KMS-11 (cell line): ENCODE measurements around the gene ZNF221.
"Not testable (repeated sequence)": the region's sequence is repeated elsewhere in the genome, so short reads cannot be mapped to it uniquely, and the experiment has no call there.

Source experiments
- H2AFZ ChIP-seq: fragments of 200-600 bp; sonication (generic); 2 replicates; pipeline ENCODE4 v1.6.1; 2016; ENCODE audit warnings: antibody characterized with exemption, mixed run types, low read depth
- H3K27ac ChIP-seq: fragments of 200-600 bp; sonication (generic); 2 replicates; pipeline ENCODE4 v1.6.1; 2016; ENCODE audit warnings: mild to moderate bottlenecking, mixed run types
- H3K27me3 ChIP-seq: fragments of 200-600 bp; sonication (generic); 2 replicates; pipeline ENCODE4 v1.6.1; 2017; ENCODE audit warnings: mild to moderate bottlenecking, low read depth, mixed run types, moderate library complexity; ENCODE audit not compliant: insufficient read depth
- H3K36me3 ChIP-seq: fragments of 200-600 bp; sonication (generic); 2 replicates; pipeline ENCODE4 v1.6.1; 2017; ENCODE audit warnings: mild to moderate bottlenecking, mixed run types; ENCODE audit not compliant: insufficient read depth
- H3K4me1 ChIP-seq: fragments of 200-600 bp; sonication (generic); 2 replicates; pipeline ENCODE4 v1.6.1; 2016; ENCODE audit warnings: mild to moderate bottlenecking, low read depth, mixed run types; ENCODE audit not compliant: poor library complexity, severe bottlenecking
- H3K4me2 ChIP-seq: fragments of 200-600 bp; sonication (generic); 2 replicates; pipeline ENCODE4 v1.7.0; 2016; ENCODE audit warnings: mild to moderate bottlenecking, mixed run types
- H3K4me3 ChIP-seq: fragments of 200-600 bp; sonication (generic); IDR thresholded peaks from 2 replicates; pipeline ENCODE4 v1.6.1; 2017; ENCODE audit warnings: low read depth, low read length, mixed read lengths; ENCODE audit not compliant: insufficient read depth
- H3K79me2 ChIP-seq: fragments of 200-600 bp; sonication (generic); 2 replicates; pipeline ENCODE4 v1.6.1; 2016; ENCODE audit warnings: low read depth, mixed run types; ENCODE audit not compliant: insufficient read depth
- H3K9ac ChIP-seq: fragments of 200-600 bp; sonication (generic); 2 replicates; pipeline ENCODE4 v1.6.1; 2016; ENCODE audit warnings: mild to moderate bottlenecking, mixed run types
- H4K20me1 ChIP-seq: fragments of 200-600 bp; sonication (generic); 2 replicates; pipeline ENCODE4 v1.6.1; 2016; ENCODE audit warnings: mild to moderate bottlenecking, mixed run types; ENCODE audit not compliant: insufficient read depth
- TF ChIP-seq, protein P1 (sequence below): fragments of 200-600 bp; sonication (generic); conservative IDR thresholded peaks from 2 replicates; pipeline ENCODE4 v1.6.1; 2017; ENCODE audit warnings: low read depth, mild to moderate bottlenecking, antibody characterized with exemption, low read length, moderate library complexity, mixed read lengths

ZNF221 gene

DNA sequence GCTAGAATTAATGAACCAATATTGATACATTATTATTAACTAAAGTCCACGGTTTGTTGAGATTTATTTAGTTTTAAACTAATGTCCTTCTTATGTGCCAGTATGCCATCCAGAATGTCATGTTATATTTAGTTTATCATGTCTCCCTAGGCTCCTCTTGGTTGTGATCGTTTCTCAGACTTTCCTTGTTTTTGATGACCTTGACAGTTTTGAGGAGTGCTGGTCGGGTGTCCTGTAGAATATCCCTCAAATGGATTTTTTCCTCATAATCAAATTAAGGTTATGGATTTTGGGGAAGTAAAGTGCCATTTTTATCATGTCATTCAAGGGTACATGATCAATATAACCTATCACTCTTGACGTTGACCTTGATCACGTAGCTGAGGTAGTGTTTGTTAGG, 9.8 kb upstream of the ZNF221 start:
- Histone ChIP-seq H3K4me2 (no peak overlapping the region), H3K79me2 (no peaks in the 10 kb centered on the region), H3K27me3 (no peaks in the 10 kb centered on the region), H3K4me1 (no peaks in the 10 kb centered on the region), H3K36me3 (no peaks in the 10 kb centered on the region), H3K27ac (no peak overlapping the region), H4K20me1 (no peaks in the 10 kb centered on the region), H3K4me3 (no peak overlapping the region), H2AFZ (no peak overlapping the region), H3K9ac (no peak overlapping the region)
- TF ChIP-seq, protein P1, sequence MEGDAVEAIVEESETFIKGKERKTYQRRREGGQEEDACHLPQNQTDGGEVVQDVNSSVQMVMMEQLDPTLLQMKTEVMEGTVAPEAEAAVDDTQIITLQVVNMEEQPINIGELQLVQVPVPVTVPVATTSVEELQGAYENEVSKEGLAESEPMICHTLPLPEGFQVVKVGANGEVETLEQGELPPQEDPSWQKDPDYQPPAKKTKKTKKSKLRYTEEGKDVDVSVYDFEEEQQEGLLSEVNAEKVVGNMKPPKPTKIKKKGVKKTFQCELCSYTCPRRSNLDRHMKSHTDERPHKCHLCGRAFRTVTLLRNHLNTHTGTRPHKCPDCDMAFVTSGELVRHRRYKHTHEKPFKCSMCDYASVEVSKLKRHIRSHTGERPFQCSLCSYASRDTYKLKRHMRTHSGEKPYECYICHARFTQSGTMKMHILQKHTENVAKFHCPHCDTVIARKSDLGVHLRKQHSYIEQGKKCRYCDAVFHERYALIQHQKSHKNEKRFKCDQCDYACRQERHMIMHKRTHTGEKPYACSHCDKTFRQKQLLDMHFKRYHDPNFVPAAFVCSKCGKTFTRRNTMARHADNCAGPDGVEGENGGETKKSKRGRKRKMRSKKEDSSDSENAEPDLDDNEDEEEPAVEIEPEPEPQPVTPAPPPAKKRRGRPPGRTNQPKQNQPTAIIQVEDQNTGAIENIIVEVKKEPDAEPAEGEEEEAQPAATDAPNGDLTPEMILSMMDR: no peak

DNA sequence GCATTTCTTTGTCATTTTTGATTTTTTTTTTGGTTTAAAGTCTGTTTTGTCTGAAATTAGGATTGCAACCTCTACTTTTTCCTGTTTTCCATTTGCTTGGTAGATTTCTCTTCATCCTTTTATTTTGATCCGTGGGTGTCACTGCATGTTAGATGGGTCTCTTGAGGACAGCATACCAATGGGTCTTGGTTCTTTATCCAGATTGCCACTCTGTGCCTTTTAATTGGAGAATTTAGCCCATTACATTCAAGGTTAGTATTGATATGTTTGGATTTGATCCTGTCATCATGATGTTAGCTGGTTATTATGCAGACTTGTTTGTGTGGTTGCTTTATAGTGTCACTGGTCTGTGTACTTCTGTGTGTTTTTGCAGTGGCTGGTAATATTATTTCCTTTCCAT, 3.6 kb upstream of the ZNF221 start:
- H3K4me1 ChIP-seq, H4K20me1 ChIP-seq, H3K4me3 ChIP-seq, H2AFZ ChIP-seq, H3K9ac ChIP-seq, H3K4me2 ChIP-seq, H3K27me3 ChIP-seq, H3K79me2 ChIP-seq, H3K27ac ChIP-seq, H3K36me3 ChIP-seq: not testable (repeated sequence)

DNA sequence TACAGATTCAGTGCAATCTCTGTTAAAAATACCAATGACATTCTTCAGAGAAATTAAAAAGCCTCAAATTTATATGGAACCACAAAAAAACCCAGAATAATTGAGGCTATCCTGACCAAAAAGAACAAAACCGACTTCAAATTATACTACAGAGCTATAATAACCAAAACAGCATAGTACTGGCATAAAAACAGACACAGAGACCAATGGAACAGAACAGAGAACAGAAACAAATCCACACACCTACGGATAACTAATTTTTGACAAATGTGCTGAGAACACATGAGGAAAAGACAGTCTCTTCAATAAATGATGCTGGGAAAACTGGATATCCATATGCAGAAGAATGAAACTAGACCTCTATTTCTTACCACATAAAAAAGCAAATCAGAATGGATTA, 1.2 kb upstream of the ZNF221 start:
- H3K36me3 ChIP-seq, H3K79me2 ChIP-seq, H3K4me1 ChIP-seq, H3K27me3 ChIP-seq, H3K4me3 ChIP-seq, H4K20me1 ChIP-seq, H3K27ac ChIP-seq, H3K4me2 ChIP-seq, H2AFZ ChIP-seq, H3K9ac ChIP-seq: not testable (repeated sequence)

DNA sequence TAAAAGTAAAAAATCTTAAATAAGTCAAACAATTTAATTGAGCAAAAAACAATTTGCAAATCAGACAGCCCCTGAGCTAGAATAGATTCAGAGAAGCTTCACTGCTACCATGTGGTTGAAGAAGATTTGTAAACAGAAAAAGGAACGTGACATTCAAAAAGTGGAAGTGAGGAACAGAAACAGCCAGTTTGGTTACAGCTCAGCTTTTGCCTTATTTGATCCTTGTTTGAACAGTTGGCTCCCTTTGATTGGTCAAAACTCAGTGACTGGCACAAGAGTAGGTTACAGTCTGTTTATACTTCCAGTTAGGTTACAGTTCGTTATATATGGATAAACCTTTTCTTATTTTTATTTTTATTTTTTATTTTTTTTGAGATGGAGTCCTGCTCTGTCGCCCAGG, 5.8 kb downstream of the ZNF221 start:
- Histone ChIP-seq H3K9ac (no peak overlapping the region), H3K4me2 (no peak overlapping the region), H4K20me1 (no peaks in the 10 kb centered on the region), H3K36me3 (no peaks in the 10 kb centered on the region), H3K27me3 (no peaks in the 10 kb centered on the region), H3K4me3 (no peak overlapping the region), H2AFZ (no peak overlapping the region), H3K4me1 (no peaks in the 10 kb centered on the region), H3K79me2 (no peaks in the 10 kb centered on the region), H3K27ac (no peak overlapping the region)
- TF ChIP-seq, protein P1: no peak

DNA sequence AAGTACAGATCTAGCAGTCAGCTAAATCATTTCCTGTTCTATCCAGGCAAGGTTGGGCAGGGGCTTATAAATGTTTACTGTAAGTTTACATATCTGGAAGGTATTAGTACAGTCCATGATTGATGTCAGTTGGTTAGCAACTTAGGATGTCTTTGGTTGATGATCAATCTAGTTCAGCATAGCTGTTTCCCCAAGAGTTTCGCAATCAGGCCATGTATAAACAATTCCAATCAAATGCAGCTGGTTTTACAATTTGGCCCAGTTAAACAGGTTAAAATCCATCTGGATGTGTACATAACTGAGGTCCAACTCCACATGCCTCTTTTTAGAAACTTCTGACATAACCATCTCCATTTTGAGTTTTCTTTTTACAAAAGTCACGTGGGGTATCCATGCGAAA, 6.9 kb downstream of the ZNF221 start:
- no peaks in the 10 kb centered on the region for H3K36me3 ChIP-seq
- no peaks in the 10 kb centered on the region for H3K79me2 ChIP-seq
- H3K9ac ChIP-seq: no peak overlapping the region
- H3K4me3 ChIP-seq: no peak overlapping the region
- H4K20me1 ChIP-seq: no peaks in the 10 kb centered on the region
- no peaks in the 10 kb centered on the region for H3K4me1 ChIP-seq
- H3K27me3 ChIP-seq: no peaks in the 10 kb centered on the region
- H2AFZ ChIP-seq: no peak overlapping the region
- no peak overlapping the region for H3K4me2 ChIP-seq
- H3K27ac ChIP-seq: no peak overlapping the region
- TF ChIP-seq, protein P1: no peak
